T-helper 1 cell treated with Interleukin-12 subunit alpha and Interleukin-12 subunit beta and Interleukin-4 antibody, amounts not matched to agents 30 μg/mL and 1 μg/mL, for 36 hours (primary cell): ENCODE measurements around the gene STK39.
"Not testable (repeated sequence)": the region's sequence is repeated elsewhere in the genome, so short reads cannot be mapped to it uniquely, and the experiment has no call there.

Source experiments
- H3K27ac Mint-ChIP-seq: one replicate; pipeline ENCODE4 v1.8.0; 2021; ENCODE audit warnings: mild to moderate bottlenecking, mixed read lengths
- H3K27me3 Mint-ChIP-seq: one replicate; pipeline ENCODE4 v1.8.0; 2021; ENCODE audit warnings: low read depth, mixed read lengths
- H3K36me3 Mint-ChIP-seq: one replicate; pipeline ENCODE4 v1.8.0; 2021; ENCODE audit warnings: low read depth, mixed read lengths
- H3K4me1 Mint-ChIP-seq: one replicate; pipeline ENCODE4 v1.8.0; 2021; ENCODE audit warnings: low read depth, mixed read lengths
- H3K4me3 Mint-ChIP-seq: one replicate; pipeline ENCODE4 v1.8.0; 2021; ENCODE audit warnings: mild to moderate bottlenecking, moderate library complexity, mixed read lengths
- H3K9me3 Mint-ChIP-seq: one replicate; pipeline ENCODE4 v1.8.0; 2021; ENCODE audit warnings: mixed read lengths

Gene STK39

GRCh38 chr2:168137510-168138180 is 109.8 kb downstream of the STK39 start:
- H3K9me3 Mint-ChIP-seq: no peaks in the 10 kb centered on the region
- peaks cover 1% of the 10 kb centered on the region for H3K36me3 Mint-ChIP-seq
- no peak overlapping the region for H3K27ac Mint-ChIP-seq
- H3K4me1 Mint-ChIP-seq: peaks cover 4% of the 10 kb centered on the region
- H3K4me3 Mint-ChIP-seq: no peak overlapping the region
- no peaks in the 10 kb centered on the region for H3K27me3 Mint-ChIP-seq

GRCh38 chr2:168136392-168136977 is 110.9 kb downstream of the STK39 start:
- no peaks in the 10 kb centered on the region for H3K27me3 Mint-ChIP-seq
- no peaks in the 10 kb centered on the region for H3K9me3 Mint-ChIP-seq
- peaks cover 4% of the 10 kb centered on the region for H3K4me1 Mint-ChIP-seq
- no peak overlapping the region for H3K27ac Mint-ChIP-seq
- peaks cover 4% of the 10 kb centered on the region for H3K36me3 Mint-ChIP-seq
- H3K4me3 Mint-ChIP-seq: no peak overlapping the region

GRCh38 chr2:168135630-168136029 is 111.8 kb downstream of the STK39 start:
- Mint-ChIP-seq H3K9me3 (no peaks in the 10 kb centered on the region), H3K36me3 (peaks cover 4% of the 10 kb centered on the region), H3K27me3 (no peaks in the 10 kb centered on the region), H3K4me1 (peaks cover 4% of the 10 kb centered on the region), H3K27ac (no peak overlapping the region), H3K4me3 (no peak overlapping the region)

GRCh38 chr2:168135121-168135520 is 112.3 kb downstream of the STK39 start:
- Mint-ChIP-seq H3K27me3 (no peaks in the 10 kb centered on the region), H3K27ac (no peak overlapping the region), H3K9me3 (no peaks in the 10 kb centered on the region), H3K36me3 (peaks cover 4% of the 10 kb centered on the region), H3K4me3 (no peak overlapping the region), H3K4me1 (peaks cover 4% of the 10 kb centered on the region)

- Mint-ChIP-seq H3K27ac (no peak overlapping the region), H3K36me3 (peaks cover 8% of the 10 kb centered on the region), H3K9me3 (no peaks in the 10 kb centered on the region), H3K4me1 (peaks cover 4% of the 10 kb centered on the region), H3K4me3 (no peak overlapping the region), H3K27me3 (no peaks in the 10 kb centered on the region)
These were observed 112.9 kb downstream of the STK39 start for GRCh38 chr2:168134485-168134884.

GRCh38 chr2:168132389-168132788 is 115.0 kb downstream of the STK39 start:
- H3K9me3 Mint-ChIP-seq: no peaks in the 10 kb centered on the region
- H3K27ac Mint-ChIP-seq: no peak overlapping the region
- peaks cover 2% of the 10 kb centered on the region for H3K4me1 Mint-ChIP-seq
- H3K36me3 Mint-ChIP-seq: peaks cover 13% of the 10 kb centered on the region
- H3K27me3 Mint-ChIP-seq: no peaks in the 10 kb centered on the region
- no peak overlapping the region for H3K4me3 Mint-ChIP-seq

GRCh38 chr2:168130346-168130745 is 117.0 kb downstream of the STK39 start:
- Mint-ChIP-seq H3K4me3 (no peak overlapping the region), H3K27ac (no peak overlapping the region), H3K27me3 (no peaks in the 10 kb centered on the region), H3K9me3 (no peaks in the 10 kb centered on the region), H3K4me1 (no peaks in the 10 kb centered on the region), H3K36me3 (peaks cover 22% of the 10 kb centered on the region)

GRCh38 chr2:168127371-168127770 is 120.0 kb downstream of the STK39 start:
- Mint-ChIP-seq H3K36me3 (peaks cover 25% of the 10 kb centered on the region), H3K4me1 (no peaks in the 10 kb centered on the region), H3K27ac (no peak overlapping the region), H3K9me3 (no peaks in the 10 kb centered on the region), H3K27me3 (no peaks in the 10 kb centered on the region), H3K4me3 (no peak overlapping the region)

- not testable (repeated sequence) for H3K27ac Mint-ChIP-seq, H3K4me3 Mint-ChIP-seq, H3K4me1 Mint-ChIP-seq, H3K27me3 Mint-ChIP-seq, H3K9me3 Mint-ChIP-seq
- peaks cover 18% of the 10 kb centered on the region for H3K36me3 Mint-ChIP-seq
These were observed 125.2 kb downstream of the STK39 start for GRCh38 chr2:168122210-168122609.

GRCh38 chr2:168120730-168121129 is 126.7 kb downstream of the STK39 start:
- Mint-ChIP-seq H3K27ac (no peak overlapping the region), H3K4me3 (no peak overlapping the region), H3K27me3 (no peaks in the 10 kb centered on the region), H3K9me3 (no peaks in the 10 kb centered on the region), H3K36me3 (peaks cover 13% of the 10 kb centered on the region), H3K4me1 (no peaks in the 10 kb centered on the region)

- Mint-ChIP-seq H3K36me3 (peaks cover 11% of the 10 kb centered on the region), H3K27ac (no peak overlapping the region), H3K4me3 (no peak overlapping the region), H3K4me1 (no peaks in the 10 kb centered on the region), H3K27me3 (no peaks in the 10 kb centered on the region), H3K9me3 (no peaks in the 10 kb centered on the region)
These were observed 127.1 kb downstream of the STK39 start for GRCh38 chr2:168120310-168120709.

- no peak overlapping the region for H3K4me3 Mint-ChIP-seq
- no peaks in the 10 kb centered on the region for H3K27me3 Mint-ChIP-seq
- no peaks in the 10 kb centered on the region for H3K9me3 Mint-ChIP-seq
- no peak overlapping the region for H3K27ac Mint-ChIP-seq
- H3K36me3 Mint-ChIP-seq: peaks cover 11% of the 10 kb centered on the region
- H3K4me1 Mint-ChIP-seq: no peaks in the 10 kb centered on the region
These were observed 127.8 kb downstream of the STK39 start for GRCh38 chr2:168119515-168120141.

GRCh38 chr2:168118733-168119514 is 128.5 kb downstream of the STK39 start:
- Mint-ChIP-seq H3K4me1 (no peaks in the 10 kb centered on the region), H3K27ac (no peak overlapping the region), H3K27me3 (no peaks in the 10 kb centered on the region), H3K4me3 (no peak overlapping the region), H3K36me3 (peaks cover 11% of the 10 kb centered on the region), H3K9me3 (no peaks in the 10 kb centered on the region)

- Mint-ChIP-seq H3K4me1 (no peaks in the 10 kb centered on the region), H3K27me3 (no peaks in the 10 kb centered on the region), H3K4me3 (no peak overlapping the region), H3K9me3 (no peaks in the 10 kb centered on the region), H3K36me3 (peaks cover 5% of the 10 kb centered on the region), H3K27ac (no peak overlapping the region)
These were observed 130.9 kb downstream of the STK39 start for GRCh38 chr2:168116448-168116847.

GRCh38 chr2:168114619-168115018 is 132.8 kb downstream of the STK39 start:
- peaks cover 5% of the 10 kb centered on the region for H3K36me3 Mint-ChIP-seq
- no peak overlapping the region for H3K27ac Mint-ChIP-seq
- no peaks in the 10 kb centered on the region for H3K4me1 Mint-ChIP-seq
- no peaks in the 10 kb centered on the region for H3K27me3 Mint-ChIP-seq
- no peak overlapping the region for H3K4me3 Mint-ChIP-seq
- no peaks in the 10 kb centered on the region for H3K9me3 Mint-ChIP-seq
